H4 (cell line): ENCODE data around the gene NCAPG2. TPM values are rescaled to one million over a fixed set of nuclear protein-coding genes. Genes with fewer than 3 reads are reported as not detected.

Experiments
- DNase-seq: peaks from one replicate; pipeline ENCODE4 v3.0.0-alpha.2; 2015; ENCODE audit warnings: low spot score
- total RNA-seq: library from RNA; depleted of rRNA; stranded (reverse); fragments of >200 nt; shearing (Covaris generic); gene quantifications from 2 replicates; pipeline ENCODE4 v1.2.3, GENCODE V29; 2014

Gene NCAPG2
- total RNA-seq, 1 experiment from 2014 or later, result 29.3 TPM

DNA sequence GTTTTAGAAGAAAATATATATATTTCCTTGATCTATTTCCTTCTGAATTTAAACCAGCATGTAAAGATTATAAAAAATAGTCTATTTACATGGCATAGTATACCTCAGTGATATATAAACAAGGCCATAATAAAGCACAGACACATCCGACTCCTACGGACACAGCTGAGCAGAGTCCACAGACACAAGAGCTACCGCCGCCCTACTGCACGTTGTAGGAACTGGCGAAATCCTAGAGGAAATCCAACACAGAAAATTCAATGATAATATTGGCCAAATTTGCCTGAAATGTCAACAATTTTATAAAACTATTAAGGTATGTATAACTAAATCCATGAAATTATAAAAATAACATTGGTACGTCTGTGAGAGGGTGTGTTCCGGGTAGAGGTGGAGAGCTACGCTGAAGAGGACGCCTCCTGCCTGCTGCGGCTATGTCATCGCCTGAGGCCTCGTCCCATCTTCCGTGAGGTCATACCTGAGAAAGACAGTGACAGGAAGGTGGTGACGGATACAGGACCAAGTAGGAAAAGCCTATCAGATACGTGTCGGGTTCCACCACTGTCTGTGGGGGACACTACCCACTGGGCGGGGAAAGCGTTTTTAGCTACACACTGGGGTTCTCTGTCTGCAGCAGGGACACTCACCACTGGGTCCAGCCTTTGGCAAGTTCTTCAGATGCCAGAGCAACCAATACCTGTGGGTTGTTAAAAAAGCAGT is 29.3 kb upstream of the NCAPG2 start:
- no peak for DNase-seq

DNA sequence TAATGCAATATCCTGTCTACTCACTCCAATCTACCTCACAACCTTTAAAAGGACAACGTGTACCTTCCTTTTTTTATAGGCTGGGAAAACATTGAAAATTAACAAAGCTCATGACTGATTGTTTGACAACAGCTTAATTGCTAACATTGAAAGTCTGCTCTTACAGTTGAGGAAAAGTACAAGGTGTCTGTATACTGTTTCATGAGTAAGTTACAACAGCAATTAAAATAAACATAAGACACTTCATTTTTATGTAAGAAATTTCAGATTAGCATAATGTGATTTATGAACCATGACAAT is 28.6 kb upstream of the NCAPG2 start:
- no peak for DNase-seq

DNA sequence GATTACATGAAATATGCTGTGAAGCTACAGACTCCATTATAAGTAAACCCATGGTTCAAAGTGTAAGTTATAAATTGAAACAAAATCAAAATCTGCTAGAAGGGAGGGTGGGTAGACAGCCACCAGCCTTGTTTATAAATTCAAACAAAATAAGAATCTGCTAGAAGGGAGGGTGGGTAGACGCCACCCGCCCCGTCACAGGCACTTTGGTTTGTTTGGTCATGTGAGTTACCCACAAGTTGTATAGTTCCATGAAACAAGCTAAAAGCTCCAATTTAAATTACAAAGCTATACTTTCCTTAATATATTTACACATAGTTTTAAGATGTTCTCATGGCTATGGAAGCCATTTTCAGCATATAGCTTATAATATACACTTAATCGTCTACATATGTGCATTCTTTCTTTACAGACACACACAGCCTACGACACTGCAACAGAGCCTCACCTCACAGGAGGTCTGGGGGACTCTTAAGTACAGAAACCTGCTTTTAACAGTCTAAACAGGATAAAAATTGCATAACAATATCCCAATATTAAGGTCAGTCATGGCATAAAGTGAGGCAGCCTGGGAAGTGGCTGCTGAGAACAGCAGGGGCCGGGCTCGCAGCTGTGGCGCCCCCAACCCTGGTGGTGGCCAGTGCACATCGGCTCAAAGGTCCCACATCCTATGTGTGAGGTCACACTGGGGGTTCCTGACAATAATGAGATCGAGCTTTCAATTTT is 28.1 kb upstream of the NCAPG2 start:
- no peak for DNase-seq

DNA sequence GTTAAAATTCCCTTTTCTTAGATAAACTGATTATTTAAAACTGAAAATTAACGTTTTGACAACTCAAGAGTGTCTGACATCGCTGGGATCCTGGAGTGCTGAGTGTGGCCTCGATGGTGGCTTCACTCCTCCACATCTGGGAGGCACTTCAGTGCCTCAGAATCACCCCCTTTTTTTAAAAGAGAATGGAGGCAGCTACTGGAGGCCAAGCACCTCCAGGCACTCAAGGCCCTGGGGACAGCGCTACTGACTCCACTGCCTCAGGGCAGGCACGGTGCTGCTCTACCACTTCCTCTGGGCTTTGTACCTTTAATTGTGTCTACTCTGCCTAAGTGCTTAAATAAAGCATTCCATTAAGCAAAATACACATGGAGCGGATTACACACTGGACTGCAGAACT is 27.2 kb upstream of the NCAPG2 start:
- no peak for DNase-seq

DNA sequence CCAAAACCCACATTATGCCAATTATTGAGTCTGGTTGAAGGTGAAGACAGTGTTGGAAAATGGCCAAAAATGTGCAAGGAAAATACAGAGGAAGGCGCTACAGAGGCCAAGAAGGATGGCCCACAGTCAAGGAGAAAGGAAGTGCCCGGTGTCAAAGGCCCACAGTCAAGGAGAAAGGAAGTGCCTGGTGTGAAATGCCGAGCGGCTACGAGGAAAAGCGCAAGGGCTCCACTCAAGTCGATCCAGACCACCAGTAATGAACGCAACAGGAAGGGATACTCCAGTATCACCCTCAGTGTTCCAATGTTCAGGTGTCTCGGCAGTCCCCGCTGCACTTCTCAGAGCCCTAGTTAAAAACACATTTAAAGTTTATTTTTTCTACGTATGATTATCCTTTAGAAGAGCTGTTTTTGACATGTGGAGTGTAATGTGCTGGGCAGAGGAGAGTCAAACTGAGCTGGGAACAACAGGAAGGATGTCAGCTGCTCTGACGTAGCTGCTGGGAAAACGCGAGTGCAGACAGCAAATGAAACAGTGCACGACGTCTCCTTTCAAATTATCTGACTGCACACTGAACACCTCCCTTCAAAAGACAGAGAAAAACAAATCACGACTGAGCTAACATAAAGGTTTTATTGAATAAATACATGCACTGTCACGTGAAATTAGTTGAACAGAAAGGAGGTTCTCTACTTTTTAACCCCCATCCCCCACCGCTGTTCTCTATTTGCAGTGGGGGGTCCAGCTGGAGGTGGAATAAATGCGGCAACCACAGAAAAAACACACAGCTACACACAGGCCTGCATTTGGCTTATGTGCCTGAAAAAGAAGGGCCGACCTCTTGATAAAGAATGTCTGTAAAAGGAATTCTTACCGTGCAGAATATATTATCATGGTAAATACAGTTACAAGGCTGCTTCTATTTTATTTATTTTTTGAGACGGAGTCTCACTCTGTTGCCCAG is 26.1 kb upstream of the NCAPG2 start:
- no peak for DNase-seq

DNA sequence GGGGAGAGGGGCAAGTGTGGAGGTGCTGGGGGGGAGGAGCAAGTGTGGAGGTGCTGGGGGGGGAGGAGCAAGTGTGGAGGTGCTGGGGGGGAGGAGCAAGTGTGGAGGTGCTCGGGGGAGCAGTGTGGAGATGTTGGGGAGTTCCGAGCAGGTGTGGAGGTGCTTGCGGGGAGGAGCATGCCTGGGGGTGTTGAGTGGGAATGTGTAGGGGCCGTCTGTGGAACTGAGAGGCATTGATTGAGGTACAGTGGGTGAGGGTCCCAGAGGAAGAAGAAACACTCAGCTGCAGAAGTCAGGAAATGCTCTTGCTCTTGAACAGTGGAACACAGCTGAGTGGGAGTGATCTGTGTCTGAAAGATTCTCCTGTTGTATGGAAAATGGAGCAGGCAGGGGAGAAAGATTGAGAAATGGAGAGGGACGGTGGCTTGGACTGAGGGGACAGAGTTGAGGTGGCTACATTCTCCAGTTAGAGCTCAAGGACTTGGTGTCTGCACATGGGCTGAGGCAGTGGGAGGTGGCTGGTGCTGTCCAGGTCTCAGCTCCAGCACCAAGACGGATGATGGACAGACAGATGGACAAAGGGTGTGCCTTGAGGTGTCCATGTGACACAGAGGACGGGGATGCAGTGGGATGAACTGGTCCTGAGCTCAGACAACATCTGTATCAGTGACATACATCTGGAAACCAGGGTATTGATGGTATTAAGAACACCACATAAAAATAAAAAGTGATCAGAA is 25.2 kb upstream of the NCAPG2 start:
- no peak for DNase-seq

DNA sequence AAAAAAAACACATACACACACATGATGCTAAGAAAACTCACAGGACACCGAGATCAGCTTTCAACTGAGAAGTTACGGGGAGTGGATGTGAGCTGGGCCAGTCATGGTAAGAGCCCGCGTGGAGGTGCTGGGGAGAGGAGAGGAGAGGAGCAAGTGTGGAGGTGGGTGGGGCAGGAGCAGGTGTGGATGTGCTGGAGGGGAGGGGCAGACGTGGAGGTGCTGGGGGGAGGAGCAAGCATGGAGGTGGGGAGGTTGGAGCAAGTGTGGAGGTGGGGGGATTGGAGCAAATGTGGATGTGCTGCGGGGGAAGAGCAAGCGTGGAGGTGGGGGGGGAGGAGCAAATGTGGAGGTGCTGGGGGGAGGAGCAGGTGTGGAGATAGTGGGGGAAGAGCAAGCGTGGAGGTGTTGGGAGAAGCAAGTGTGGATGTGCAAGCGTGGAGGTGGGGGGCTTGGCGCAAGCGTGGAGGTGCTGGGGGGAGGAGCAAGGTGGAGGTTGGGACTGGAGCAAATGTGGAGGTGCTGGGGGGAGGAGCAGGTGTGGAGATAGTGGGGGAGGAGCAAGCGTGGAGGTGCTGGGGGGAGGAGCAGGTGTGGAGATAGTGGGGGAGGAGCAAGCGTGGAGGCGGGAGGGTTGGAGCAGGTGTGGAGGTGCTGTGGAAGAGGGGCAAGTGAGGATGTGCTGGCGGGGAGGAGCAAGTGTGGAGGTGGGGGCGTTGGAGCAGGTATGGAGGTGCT is 24.5 kb upstream of the NCAPG2 start:
- no peak for DNase-seq

DNA sequence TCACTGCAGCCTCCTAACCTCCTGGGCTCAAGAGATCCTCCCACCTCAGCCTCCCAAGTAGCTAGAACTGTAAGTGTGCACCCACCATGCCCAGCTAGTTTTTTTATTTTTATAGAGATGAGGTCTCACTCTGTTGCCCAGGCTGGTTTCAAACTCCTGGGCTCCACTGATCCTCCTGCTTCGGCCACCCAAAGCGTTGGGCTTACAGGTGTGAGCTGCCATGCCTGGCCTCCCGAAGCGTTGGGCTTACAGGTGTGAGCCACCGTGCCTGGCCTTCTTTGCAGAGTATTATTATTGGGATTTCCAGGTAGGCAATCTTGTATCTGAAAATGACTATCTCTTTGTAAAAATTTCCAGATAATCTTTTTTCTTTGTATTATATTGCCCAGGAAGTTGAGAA is 23.1 kb upstream of the NCAPG2 start:
- no peak for DNase-seq

DNA sequence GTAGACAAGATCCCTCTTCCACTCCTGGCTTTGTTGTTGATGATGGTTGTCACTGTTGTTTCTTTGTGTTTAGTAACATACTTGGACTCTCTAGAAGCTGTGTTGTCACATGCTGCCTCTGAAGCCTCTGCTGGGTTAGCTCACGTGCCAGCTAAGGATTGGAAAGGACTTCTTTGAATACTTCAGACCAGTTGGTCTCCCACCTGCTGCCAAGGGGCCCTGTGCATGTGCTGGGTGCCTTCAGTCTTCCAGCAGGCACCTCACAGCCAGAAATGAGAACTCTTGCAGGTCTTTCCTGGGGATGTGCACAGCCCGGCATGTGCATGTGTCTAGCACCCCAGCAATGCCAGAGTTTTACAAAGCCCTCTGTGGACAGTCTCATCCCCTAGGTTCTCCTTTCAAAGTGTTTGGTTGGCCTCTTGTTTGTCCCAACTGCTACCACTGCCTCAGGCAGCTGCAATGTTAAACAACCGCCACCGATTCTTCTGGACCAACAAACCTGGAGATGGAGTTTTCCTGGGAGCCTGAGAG is 21.7 kb upstream of the NCAPG2 start:
- no peak for DNase-seq

DNA sequence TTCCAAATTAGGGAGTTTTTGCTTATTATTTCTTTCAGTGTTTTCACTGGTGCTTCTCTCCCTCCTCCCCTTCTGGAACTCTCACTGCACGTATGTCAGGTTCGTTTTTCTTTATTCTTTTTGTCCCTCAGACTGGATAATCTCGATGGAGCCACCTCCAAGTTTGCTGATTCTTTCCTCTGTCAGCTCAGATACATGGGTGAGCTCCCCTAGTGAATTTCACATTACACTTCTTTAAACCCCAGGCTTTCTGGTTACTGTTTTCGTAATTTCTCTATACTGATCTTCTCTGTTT is 20.8 kb upstream of the NCAPG2 start:
- DNase-seq, result no peak

DNA sequence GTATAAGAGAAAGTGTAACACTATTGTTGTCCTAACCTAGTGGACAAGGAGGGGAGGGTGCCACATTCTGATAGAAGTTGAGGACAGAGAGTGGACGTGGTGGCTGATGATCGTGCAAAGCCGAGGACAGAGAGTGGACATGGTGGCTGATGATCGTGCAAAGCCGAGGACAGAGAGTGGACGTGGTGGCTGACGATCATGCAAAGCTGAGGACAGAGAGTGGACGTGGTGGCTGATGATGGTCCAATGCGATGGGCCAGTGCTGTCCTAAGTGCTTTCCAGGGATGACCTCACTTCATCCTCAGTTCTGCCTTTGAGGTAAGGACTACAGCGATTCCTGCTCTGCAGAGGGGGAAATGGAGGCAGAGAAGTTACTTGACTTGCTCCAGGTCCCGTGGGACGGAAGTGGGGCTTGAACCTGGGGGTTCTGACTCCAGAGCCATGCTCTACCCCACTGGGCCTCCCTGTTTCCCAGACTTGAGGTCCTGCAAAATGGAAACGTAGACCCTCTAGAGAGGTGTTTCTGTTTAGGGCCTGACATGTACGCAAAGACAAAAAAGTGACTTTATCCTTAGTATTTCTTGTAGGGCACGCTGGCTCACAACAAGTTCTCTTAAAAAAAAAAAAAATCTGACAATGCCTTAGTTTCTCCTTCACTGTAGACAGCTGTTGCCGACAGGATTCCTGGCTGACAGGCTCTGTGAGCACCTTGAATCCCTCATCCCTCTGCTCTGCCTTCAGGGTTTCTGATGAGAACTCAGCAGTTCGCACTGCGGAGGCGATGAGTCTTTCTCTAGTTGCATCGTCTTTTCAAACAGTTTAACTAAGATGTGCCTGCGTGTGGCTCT is 20.3 kb upstream of the NCAPG2 start:
- DNase-seq, result no peak

DNA sequence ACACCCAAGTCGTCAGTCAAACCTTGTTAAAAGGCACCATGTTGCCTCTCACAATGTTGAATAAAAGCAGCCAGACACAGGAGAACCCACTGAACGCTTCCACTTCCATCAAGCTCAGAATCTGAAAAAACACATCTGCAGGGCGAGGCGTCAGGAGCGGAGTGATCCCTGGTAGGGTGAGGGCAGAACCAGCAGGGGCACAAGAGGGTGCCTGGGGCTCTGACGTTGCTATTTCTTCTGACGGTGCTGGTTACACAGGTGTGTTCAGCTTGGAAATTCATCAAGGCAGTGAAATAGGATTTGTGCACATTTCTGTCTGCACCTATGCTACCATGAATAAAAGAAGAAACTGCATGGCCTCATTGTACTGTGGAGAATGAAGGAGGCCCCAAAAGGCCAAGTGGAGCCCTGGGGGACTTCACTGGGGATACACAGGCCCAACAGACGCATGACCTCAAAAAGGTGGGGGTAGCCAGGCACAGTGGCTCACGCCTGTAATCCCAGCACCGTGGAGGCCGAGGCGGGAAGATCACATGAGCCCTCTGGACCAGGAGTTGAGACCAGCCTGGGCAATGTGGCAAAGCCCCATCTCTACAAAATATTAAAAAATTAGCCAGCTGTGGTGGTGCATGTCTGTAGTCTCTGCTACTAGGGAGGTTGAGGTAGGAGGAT is 19.2 kb upstream of the NCAPG2 start:
- DNase-seq, result no peak

DNA sequence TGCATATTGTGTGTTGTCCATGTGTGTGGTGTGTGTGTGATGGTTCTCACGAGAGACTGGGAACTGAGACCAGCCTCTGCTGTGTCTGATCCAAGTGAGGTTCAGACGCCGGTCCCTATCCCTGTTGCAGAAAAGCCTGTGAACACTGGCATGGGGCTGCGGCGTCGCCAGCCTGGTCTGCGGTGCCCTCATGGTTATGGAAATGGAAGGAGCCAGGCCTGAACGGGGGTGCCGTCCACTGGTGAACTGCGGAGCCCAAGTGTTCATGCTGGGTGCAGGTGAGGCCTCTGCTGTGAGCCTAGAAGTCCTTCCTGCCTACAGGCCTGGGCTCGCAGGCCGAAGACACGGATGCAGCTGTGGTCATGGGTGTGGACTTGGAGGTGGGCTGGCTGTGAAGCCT is 18.7 kb upstream of the NCAPG2 start:
- no peak for DNase-seq

DNA sequence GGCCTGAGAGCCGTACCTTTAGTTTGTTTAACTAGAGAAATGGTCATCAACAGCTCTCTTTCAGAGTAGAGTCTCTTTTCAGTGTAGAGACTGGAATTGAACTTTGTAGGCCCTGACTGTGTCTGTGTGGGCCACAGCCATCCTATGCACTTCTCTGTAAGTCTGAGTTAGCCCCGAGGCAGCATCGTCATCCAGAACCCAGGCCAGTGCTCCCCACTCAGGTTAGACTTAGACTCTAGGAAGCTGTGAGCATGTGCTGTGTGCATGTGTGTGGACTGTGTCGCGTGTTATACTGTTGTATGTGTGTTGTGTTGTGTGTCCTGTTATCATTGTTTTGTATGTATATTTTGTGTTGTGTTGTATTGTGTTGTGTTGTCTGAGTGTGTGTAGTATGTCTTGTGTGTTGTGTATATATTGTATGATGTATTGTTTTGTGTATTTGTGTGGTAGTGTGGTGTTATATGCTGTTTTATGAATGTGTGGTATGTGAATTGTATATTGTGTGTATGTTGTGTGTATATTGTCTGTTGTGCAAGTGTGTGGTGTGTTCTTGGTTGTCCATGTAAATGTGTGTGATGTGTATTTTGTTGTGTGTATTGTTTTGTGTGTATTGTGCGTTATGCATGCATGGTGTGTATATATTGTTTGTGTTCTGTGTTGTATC is 18.1 kb upstream of the NCAPG2 start:
- no peak for DNase-seq

DNA sequence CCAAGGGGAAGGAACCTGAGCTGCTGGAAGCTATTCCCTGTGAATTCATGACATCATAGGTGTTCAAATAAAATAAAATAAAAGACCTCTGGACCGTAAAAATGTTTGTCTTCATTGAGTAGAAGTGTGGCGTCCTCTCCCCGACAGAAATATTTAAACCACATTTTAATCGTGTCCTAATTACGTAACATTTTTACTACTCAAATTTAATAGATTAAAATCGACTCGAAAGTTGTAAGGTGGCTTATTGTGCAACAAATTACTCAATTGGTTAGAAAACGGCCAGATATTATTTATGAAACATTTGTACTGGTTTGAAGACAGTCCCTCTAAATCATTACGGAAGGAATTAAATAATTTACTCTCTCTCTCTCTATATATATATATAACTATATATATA is 15.5 kb upstream of the NCAPG2 start:
- no peak for DNase-seq

DNA sequence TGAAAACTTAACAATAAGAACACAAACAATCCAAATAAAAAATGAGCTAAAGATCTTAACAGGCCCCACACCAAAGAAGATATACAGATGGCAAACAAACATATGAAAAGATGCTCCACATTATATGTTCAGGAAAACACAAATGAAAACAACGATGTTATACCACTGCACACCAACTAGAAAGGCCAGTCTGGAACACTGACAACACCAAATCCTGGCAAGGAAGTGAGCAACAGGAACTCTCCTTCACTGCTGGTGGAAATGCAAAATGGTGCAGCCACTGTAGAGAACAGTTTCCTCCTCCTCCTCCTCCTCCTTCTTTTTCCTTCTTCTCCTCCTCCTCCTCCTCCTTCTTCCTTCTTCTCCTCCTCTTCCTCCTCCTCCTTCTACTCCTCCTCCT is 12.2 kb upstream of the NCAPG2 start:
- DNase-seq, result no peak

DNA sequence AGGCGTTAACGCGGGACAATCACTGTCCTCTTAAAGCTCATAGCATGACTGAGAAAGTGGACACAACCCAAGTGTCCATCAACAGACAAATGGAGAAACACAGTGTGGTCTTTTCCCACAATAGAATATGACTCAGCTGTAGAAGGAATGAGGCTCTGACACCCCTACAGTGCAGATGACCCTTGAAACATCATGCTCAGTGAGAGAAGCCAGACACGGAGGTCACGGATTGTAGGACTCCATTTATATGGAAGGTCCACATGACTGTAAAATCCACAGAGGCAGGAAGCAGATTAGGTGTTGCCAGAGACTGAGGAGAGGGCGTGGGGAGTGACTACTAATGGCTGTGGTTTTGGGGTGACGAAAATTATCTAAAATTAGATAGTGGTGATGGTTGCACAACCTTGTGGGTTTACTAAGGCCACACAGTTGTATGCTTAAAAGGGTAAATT is 6.1 kb upstream of the NCAPG2 start:
- DNase-seq, result peak; percentile 46

DNA sequence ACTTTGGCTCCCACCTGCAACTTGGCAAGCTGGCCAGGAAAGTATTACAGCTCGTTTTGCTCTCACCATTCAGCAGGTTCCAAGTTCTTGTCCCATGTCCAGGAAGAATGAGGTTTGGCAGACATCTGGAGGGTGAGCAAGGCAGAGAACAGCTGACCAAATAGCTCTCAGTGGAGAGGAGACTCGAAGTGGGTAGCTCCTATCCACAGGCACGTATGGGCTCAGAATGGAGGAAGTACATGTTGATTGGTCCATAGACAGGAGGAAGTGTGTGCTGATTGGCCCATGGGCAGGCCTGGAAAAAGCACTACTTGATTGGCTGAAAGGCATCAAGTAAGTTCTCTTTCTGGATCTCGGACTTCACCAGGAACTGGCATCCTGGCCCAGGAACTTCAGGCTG is 3.0 kb upstream of the NCAPG2 start:
- no peak for DNase-seq
